Adrenal gland (tissue), 5 donors: ENCODE results near the gene POLE.
A peak's percentile ranks its signal among the peaks of the same experiment; 100 is the strongest.

Experiments
- POLR2A ChIP-seq, 2 donors: fragments of 450-650 bp; IDR thresholded peaks; one replicate each; pipeline ENCODE4 v1.6.1; 2017; ENCODE audit warnings: antibody characterized with exemption in 2 of 2, mild to moderate bottlenecking in 2 of 2, moderate library complexity in 1 of 2
- TF ChIP-seq, protein P1 (sequence below), 6 experiments: fragments of 450-650 bp in 4 of 6; fragments of 200-600 bp in 2 of 6; sonication (generic) in 1 of 6; IDR thresholded peaks; 1 replicate in 5 of 6; 2 replicates in 1 of 6; pipeline versions ENCODE4 v1.5.1 to v1.8.0; 2016 to 2021; ENCODE audit warnings: antibody characterized with exemption in 6 of 6, mild to moderate bottlenecking in 2 of 6, moderate library complexity in 1 of 6
- donor health status: DM: no; HTN: no; CAD: no.

DNA sequence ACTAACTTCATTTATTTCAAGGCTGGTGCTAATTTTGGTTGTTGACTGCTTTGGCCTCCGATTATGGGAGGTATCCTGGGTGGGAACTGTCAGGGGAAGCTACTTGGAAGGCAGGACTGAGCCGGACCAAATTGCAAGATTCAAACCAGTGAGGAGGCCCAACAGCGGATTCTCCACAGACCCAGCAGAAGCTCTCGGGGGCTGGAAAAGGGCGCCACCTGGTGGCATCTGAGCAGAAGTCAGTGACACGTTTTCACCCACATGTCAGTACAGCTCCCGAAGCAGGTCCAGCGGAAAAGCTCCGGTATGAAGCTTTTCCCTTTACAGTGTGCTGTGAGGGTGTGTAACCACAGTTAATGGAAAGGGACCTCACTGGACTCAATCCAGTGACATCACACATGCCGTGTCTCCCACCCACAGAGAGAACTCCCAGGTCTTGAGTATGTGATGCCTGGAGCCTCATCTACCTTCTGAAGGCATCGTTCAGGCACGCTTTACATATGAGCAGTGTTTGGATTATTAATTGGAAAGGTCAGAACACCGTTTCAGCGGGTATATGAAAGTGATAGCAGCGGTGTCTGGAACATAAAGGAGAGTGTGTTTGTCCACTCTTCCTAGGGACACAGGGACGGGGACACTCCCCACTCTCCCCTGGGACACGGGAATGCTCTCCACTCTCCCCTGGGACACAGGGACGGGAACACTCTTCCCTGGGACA lies 72.1 kb downstream of the POLE start:
- TF ChIP-seq, protein P1, sequence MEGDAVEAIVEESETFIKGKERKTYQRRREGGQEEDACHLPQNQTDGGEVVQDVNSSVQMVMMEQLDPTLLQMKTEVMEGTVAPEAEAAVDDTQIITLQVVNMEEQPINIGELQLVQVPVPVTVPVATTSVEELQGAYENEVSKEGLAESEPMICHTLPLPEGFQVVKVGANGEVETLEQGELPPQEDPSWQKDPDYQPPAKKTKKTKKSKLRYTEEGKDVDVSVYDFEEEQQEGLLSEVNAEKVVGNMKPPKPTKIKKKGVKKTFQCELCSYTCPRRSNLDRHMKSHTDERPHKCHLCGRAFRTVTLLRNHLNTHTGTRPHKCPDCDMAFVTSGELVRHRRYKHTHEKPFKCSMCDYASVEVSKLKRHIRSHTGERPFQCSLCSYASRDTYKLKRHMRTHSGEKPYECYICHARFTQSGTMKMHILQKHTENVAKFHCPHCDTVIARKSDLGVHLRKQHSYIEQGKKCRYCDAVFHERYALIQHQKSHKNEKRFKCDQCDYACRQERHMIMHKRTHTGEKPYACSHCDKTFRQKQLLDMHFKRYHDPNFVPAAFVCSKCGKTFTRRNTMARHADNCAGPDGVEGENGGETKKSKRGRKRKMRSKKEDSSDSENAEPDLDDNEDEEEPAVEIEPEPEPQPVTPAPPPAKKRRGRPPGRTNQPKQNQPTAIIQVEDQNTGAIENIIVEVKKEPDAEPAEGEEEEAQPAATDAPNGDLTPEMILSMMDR (IDR thresholded peaks at IDR 0.05) = peak; percentile 83 to 91 (median 88)
- TF ChIP-seq POLR2A (IDR thresholded peaks at IDR 0.05) = no peak
